HEK293 (cell line): ENCODE results near the gene FLYWCH1.

ENCODE experiments used
- CTCF ChIA-PET: fragments of 350-600 bp; formaldehyde crosslinking; extraction: SDS; loops from one replicate; lab custom pipeline; 2021; ENCODE audit warnings: antibody characterized with exemption; lab: Yijun Ruan, JAX
- POLR2A ChIA-PET: fragments of 300-600 bp; formaldehyde crosslinking; extraction: SDS; loops from one replicate; lab custom pipeline; 2020; ENCODE audit warnings: antibody characterized with exemption, inconsistent platforms; lab: Yijun Ruan, JAX
- H3K27ac ChIP-seq: fragments of 200-500 bp; sonication (Bioruptor generic); 2 replicates; pipeline ENCODE4 v1.5.1; 2014; ENCODE audit warnings: low read depth, low read length, control low read depth, inconsistent platforms; ENCODE audit errors: extremely low read depth
- H3K36me3 ChIP-seq, 2 experiments: fragments of 200-500 bp in 1 of 2; sonication (Bioruptor generic) in 1 of 2; 1 replicate in 1 of 2; 2 replicates in 1 of 2; pipeline ENCODE4 v1.5.1; 2014 to 2017; ENCODE audit warnings: inconsistent platforms in 2 of 2, low read length in 2 of 2; ENCODE audit not compliant: control insufficient read depth in 2 of 2, insufficient read depth in 1 of 2
- H3K4me1 ChIP-seq: fragments of 200-500 bp; sonication (Bioruptor generic); 2 replicates; pipeline ENCODE4 v1.5.1; 2014; ENCODE audit warnings: mild to moderate bottlenecking, low read length, inconsistent platforms; ENCODE audit not compliant: control insufficient read depth, insufficient read depth
- H3K4me3 ChIP-seq: 2 replicates; pipeline ENCODE4 v1.5.1; 2011; ENCODE audit warnings: low read depth, mild to moderate bottlenecking, control low read depth, low read length, moderate library complexity
- H3K9me3 ChIP-seq: fragments of 200-500 bp; sonication (Bioruptor generic); 2 replicates; pipeline ENCODE4 v1.5.1; 2014; ENCODE audit warnings: low read depth, low read length, inconsistent platforms; ENCODE audit not compliant: control insufficient read depth, insufficient read depth
- GLIS2 ChIP-seq: fragments of 450-650 bp; formaldehyde crosslinking; IDR thresholded peaks from 2 replicates; pipeline ENCODE4 v1.5.1; 2016; ENCODE audit warnings: missing biosample characterization, missing genetic modification characterization
- KLF8 ChIP-seq: fragments of 450-650 bp; formaldehyde crosslinking; IDR thresholded peaks from 2 replicates; pipeline ENCODE4 v1.5.1; 2016; ENCODE audit warnings: missing biosample characterization, missing genetic modification characterization
- KLF9 ChIP-seq: fragments of 450-650 bp; formaldehyde crosslinking; IDR thresholded peaks from 2 replicates; pipeline ENCODE4 v1.5.1; 2016; ENCODE audit warnings: missing biosample characterization, missing genetic modification characterization, low read depth
- OVOL3 ChIP-seq: fragments of 450-650 bp; formaldehyde crosslinking; IDR thresholded peaks from 2 replicates; pipeline ENCODE4 v1.5.1; 2016; ENCODE audit warnings: missing biosample characterization, missing genetic modification characterization
- RBAK ChIP-seq: fragments of 450-650 bp; formaldehyde crosslinking; IDR thresholded peaks from 2 replicates; pipeline ENCODE4 v1.5.1; 2016; ENCODE audit warnings: missing biosample characterization, missing genetic modification characterization
- SALL2 ChIP-seq: fragments of 450-650 bp; formaldehyde crosslinking; IDR thresholded peaks from 2 replicates; pipeline ENCODE4 v1.5.0; 2017; ENCODE audit warnings: missing biosample characterization, mild to moderate bottlenecking, missing genetic modification characterization, borderline replicate concordance
- SP3 ChIP-seq: fragments of 450-650 bp; formaldehyde crosslinking; IDR thresholded peaks from 2 replicates; pipeline ENCODE4 v1.5.1; 2016; ENCODE audit warnings: missing biosample characterization, missing genetic modification characterization
- YY2 ChIP-seq: fragments of 450-650 bp; formaldehyde crosslinking; IDR thresholded peaks from 2 replicates; pipeline ENCODE4 v1.5.1; 2016; ENCODE audit warnings: missing biosample characterization, missing genetic modification characterization
- ZBTB48 ChIP-seq: fragments of 450-650 bp; formaldehyde crosslinking; IDR thresholded peaks from 2 replicates; pipeline ENCODE4 v1.5.1; 2016; ENCODE audit warnings: missing biosample characterization, missing genetic modification characterization
- ZFP37 ChIP-seq: fragments of 450-650 bp; formaldehyde crosslinking; IDR thresholded peaks from 2 replicates; pipeline ENCODE4 v1.5.1; 2016; ENCODE audit warnings: missing biosample characterization, missing genetic modification characterization
- ZNF112 ChIP-seq: fragments of 450-650 bp; formaldehyde crosslinking; IDR thresholded peaks from 2 replicates; pipeline ENCODE4 v1.5.0; 2017; ENCODE audit warnings: missing biosample characterization, missing genetic modification characterization
- ZNF132 ChIP-seq: fragments of 450-650 bp; formaldehyde crosslinking; IDR thresholded peaks from 2 replicates; pipeline ENCODE4 v1.5.1; 2017; ENCODE audit warnings: missing biosample characterization, missing genetic modification characterization, borderline replicate concordance
- ZNF138 ChIP-seq: fragments of 450-650 bp; formaldehyde crosslinking; IDR thresholded peaks from 2 replicates; pipeline ENCODE4 v1.5.1; 2016; ENCODE audit warnings: missing biosample characterization, missing genetic modification characterization, borderline replicate concordance
- ZNF16 ChIP-seq: fragments of 450-650 bp; formaldehyde crosslinking; IDR thresholded peaks from 2 replicates; pipeline ENCODE4 v1.5.1; 2016; ENCODE audit warnings: low read depth, missing biosample characterization, missing genetic modification characterization
- ZNF2 ChIP-seq: fragments of 450-650 bp; formaldehyde crosslinking; IDR thresholded peaks from 2 replicates; pipeline ENCODE4 v1.5.1; 2016; ENCODE audit warnings: missing biosample characterization, missing genetic modification characterization
- ZNF324 ChIP-seq: fragments of 450-650 bp; formaldehyde crosslinking; IDR thresholded peaks from 2 replicates; pipeline ENCODE4 v1.5.1; 2016; ENCODE audit warnings: missing biosample characterization, missing genetic modification characterization
- ZNF335 ChIP-seq: fragments of 450-650 bp; formaldehyde crosslinking; conservative IDR thresholded peaks from 2 replicates; pipeline ENCODE4 v1.5.1; 2016; ENCODE audit warnings: missing biosample characterization, missing genetic modification characterization
- ZNF37A ChIP-seq: fragments of 450-650 bp; IDR thresholded peaks from 2 replicates; pipeline ENCODE4 v1.5.1; 2018; ENCODE audit warnings: missing biosample characterization, missing genetic modification characterization
- ZNF426 ChIP-seq: fragments of 450-650 bp; formaldehyde crosslinking; IDR thresholded peaks from 2 replicates; pipeline ENCODE4 v1.5.1; 2017; ENCODE audit warnings: missing biosample characterization, missing genetic modification characterization, mild to moderate bottlenecking, inconsistent platforms, moderate library complexity
- ZNF514 ChIP-seq: fragments of 450-650 bp; formaldehyde crosslinking; IDR thresholded peaks from 2 replicates; pipeline ENCODE4 v1.5.1; 2016; ENCODE audit warnings: missing biosample characterization, missing genetic modification characterization
- ZNF521 ChIP-seq: fragments of 450-650 bp; formaldehyde crosslinking; IDR thresholded peaks from 2 replicates; pipeline ENCODE4 v1.5.1; 2017; ENCODE audit warnings: missing biosample characterization, mild to moderate bottlenecking, missing genetic modification characterization
- ZNF529 ChIP-seq: fragments of 450-650 bp; formaldehyde crosslinking; IDR thresholded peaks from 2 replicates; pipeline ENCODE4 v1.5.1; 2017; ENCODE audit warnings: missing genetic modification characterization, missing biosample characterization; ENCODE audit not compliant: insufficient replicate concordance
- ZNF530 ChIP-seq: fragments of 450-650 bp; formaldehyde crosslinking; IDR thresholded peaks from 2 replicates; pipeline ENCODE4 v1.5.1; 2016; ENCODE audit warnings: low read depth, missing biosample characterization, missing genetic modification characterization
- ZNF555 ChIP-seq: fragments of 450-650 bp; formaldehyde crosslinking; conservative IDR thresholded peaks from 2 replicates; pipeline ENCODE4 v1.5.1; 2017; ENCODE audit warnings: missing biosample characterization, mild to moderate bottlenecking, missing genetic modification characterization, inconsistent platforms
- ZNF558 ChIP-seq: fragments of 450-650 bp; formaldehyde crosslinking; IDR thresholded peaks from 2 replicates; pipeline ENCODE4 v1.5.1; 2016; ENCODE audit warnings: missing biosample characterization, missing genetic modification characterization
- ZNF585B ChIP-seq: fragments of 450-650 bp; formaldehyde crosslinking; IDR thresholded peaks from 2 replicates; pipeline ENCODE4 v1.5.1; 2016; ENCODE audit warnings: missing biosample characterization, missing genetic modification characterization
- ZNF707 ChIP-seq: fragments of 450-650 bp; formaldehyde crosslinking; IDR thresholded peaks from 2 replicates; pipeline ENCODE4 v1.5.1; 2016; ENCODE audit warnings: missing biosample characterization, missing genetic modification characterization
- ZNF830 ChIP-seq: fragments of 450-650 bp; IDR thresholded peaks from 2 replicates; pipeline ENCODE4 v1.5.0; 2018; ENCODE audit warnings: missing biosample characterization, missing genetic modification characterization, low read depth, mild to moderate bottlenecking, moderate library complexity
- TF ChIP-seq, protein P1 (sequence below): fragments of 450-650 bp; formaldehyde crosslinking; IDR thresholded peaks from 2 replicates; pipeline ENCODE4 v1.5.1; 2017; ENCODE audit warnings: missing biosample characterization, missing genetic modification characterization
- TF ChIP-seq, protein P2 (sequence below): fragments of 450-650 bp; formaldehyde crosslinking; IDR thresholded peaks from 2 replicates; pipeline ENCODE4 v1.5.1; 2016; ENCODE audit warnings: missing biosample characterization, missing genetic modification characterization
- TF ChIP-seq, protein P3 (sequence below): fragments of 450-650 bp; formaldehyde crosslinking; IDR thresholded peaks from 2 replicates; pipeline ENCODE4 v1.5.1; 2016; ENCODE audit warnings: missing biosample characterization, missing genetic modification characterization
- TF ChIP-seq, protein P4 (sequence below): fragments of 450-650 bp; formaldehyde crosslinking; IDR thresholded peaks from 2 replicates; pipeline ENCODE4 v1.5.0; 2017; ENCODE audit warnings: missing biosample characterization, missing genetic modification characterization, borderline replicate concordance

Gene FLYWCH1

DNA sequence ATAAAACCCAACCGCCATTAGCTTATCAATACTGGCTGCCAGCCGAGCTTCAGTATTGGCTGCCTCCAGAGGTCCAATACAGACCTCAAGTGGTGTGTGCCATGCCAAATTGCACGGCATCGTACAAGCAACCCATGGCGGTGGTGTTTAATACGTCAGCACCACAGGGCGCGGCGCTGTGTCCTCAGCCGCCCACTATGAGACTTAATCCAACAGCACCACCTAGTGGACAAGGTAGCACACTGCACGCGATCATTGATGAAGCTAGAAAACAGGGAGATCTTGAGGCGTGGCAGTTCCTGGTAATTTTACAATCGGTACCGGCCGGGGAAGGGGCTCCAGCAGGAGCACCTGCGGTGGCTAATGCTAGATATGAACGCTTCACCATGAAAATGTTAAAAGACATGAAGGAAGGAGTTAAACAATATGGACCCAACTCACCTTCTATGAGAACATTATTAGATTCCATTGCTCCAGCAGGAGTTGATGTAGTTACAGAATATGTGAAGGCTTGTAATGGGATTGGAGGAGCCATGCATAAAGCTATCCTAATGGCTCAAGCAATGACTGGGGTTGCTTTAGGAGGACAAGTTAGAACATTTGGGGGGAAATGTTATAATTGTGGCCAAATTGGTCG, 15.4 kb downstream of the FLYWCH1 start:
- ChIA-PET CTCF (interaction anchor here (0.6 to 3.2 kb wide), 50 partner anchors 8 to 1086 kb away, joined by 3 to 23 read pairs (median 4); partner anchors contain the start of genes FLYWCH1 and FLYWCH2), POLR2A (interaction anchor here (0.6 to 1.5 kb wide), 3 partner anchors 21 to 44 kb away, joined by 3 to 6 read pairs (median 3); partner anchors contain the start of gene FLYWCH2)
- Histone ChIP-seq H3K36me3 (peaks cover 4 to 35% of the 10 kb centered on the region in 2 experiments; a peak in 2 of 3 replicates), H3K4me3 (no peak overlapping the region), H3K9me3 (no peaks in the 10 kb centered on the region), H3K27ac (no peak overlapping the region), H3K4me1 (no peaks in the 10 kb centered on the region)
- TF ChIP-seq ZNF529 (tag by site-specific recombination) (no peak), ZNF530 (tag by site-specific recombination) (no peak), ZNF555 (tag by site-specific recombination) (no peak), RBAK (no peak), ZNF2 (peak; percentile 99), ZBTB48 (tag by site-specific recombination) (no peak), ZNF16 (tag by site-specific recombination) (no peak), SALL2 (tag by site-specific recombination) (no peak), ZNF138 (tag by site-specific recombination) (no peak), KLF8 (0 out of 2 replicates have a peak, but pooled peaks have one; percentile 38), ZNF426 (tag by site-specific recombination) (no peak), SP3 (tag by site-specific recombination) (no peak), ZNF132 (no peak), YY2 (tag by site-specific recombination) (peak; percentile 61), ZNF707 (tag by site-specific recombination) (no peak), ZNF521 (tag by site-specific recombination) (no peak), ZFP37 (tag by site-specific recombination) (no peak), OVOL3 (no peak), ZNF335 (peak; percentile 53), GLIS2 (tag by site-specific recombination) (no peak), KLF9 (tag by site-specific recombination) (no peak), ZNF585B (tag by site-specific recombination) (no peak), ZNF37A (tag by site-specific recombination) (no peak), ZNF514 (tag by site-specific recombination) (no peak), ZNF112 (no peak), ZNF830 (tag by site-specific recombination) (no peak), ZNF324 (tag by site-specific recombination) (0 out of 2 replicates have a peak, but pooled peaks have one; percentile 32), ZNF558 (tag by site-specific recombination) (no peak)
- TF ChIP-seq, protein P1, sequence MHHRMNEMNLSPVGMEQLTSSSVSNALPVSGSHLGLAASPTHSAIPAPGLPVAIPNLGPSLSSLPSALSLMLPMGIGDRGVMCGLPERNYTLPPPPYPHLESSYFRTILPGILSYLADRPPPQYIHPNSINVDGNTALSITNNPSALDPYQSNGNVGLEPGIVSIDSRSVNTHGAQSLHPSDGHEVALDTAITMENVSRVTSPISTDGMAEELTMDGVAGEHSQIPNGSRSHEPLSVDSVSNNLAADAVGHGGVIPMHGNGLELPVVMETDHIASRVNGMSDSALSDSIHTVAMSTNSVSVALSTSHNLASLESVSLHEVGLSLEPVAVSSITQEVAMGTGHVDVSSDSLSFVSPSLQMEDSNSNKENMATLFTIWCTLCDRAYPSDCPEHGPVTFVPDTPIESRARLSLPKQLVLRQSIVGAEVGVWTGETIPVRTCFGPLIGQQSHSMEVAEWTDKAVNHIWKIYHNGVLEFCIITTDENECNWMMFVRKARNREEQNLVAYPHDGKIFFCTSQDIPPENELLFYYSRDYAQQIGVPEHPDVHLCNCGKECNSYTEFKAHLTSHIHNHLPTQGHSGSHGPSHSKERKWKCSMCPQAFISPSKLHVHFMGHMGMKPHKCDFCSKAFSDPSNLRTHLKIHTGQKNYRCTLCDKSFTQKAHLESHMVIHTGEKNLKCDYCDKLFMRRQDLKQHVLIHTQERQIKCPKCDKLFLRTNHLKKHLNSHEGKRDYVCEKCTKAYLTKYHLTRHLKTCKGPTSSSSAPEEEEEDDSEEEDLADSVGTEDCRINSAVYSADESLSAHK (tag by site-specific recombination): no peak
- TF ChIP-seq, protein P2, sequence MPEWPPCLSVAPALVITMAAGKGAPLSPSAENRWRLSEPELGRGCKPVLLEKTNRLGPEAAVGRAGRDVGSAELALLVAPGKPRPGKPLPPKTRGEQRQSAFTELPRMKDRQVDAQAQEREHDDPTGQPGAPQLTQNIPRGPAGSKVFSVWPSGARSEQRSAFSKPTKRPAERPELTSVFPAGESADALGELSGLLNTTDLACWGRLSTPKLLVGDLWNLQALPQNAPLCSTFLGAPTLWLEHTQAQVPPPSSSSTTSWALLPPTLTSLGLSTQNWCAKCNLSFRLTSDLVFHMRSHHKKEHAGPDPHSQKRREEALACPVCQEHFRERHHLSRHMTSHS (tag by site-specific recombination): no peak
- TF ChIP-seq, protein P3, sequence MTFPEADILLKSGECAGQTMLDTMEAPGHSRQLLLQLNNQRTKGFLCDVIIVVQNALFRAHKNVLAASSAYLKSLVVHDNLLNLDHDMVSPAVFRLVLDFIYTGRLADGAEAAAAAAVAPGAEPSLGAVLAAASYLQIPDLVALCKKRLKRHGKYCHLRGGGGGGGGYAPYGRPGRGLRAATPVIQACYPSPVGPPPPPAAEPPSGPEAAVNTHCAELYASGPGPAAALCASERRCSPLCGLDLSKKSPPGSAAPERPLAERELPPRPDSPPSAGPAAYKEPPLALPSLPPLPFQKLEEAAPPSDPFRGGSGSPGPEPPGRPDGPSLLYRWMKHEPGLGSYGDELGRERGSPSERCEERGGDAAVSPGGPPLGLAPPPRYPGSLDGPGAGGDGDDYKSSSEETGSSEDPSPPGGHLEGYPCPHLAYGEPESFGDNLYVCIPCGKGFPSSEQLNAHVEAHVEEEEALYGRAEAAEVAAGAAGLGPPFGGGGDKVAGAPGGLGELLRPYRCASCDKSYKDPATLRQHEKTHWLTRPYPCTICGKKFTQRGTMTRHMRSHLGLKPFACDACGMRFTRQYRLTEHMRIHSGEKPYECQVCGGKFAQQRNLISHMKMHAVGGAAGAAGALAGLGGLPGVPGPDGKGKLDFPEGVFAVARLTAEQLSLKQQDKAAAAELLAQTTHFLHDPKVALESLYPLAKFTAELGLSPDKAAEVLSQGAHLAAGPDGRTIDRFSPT (tag by site-specific recombination): no peak
- TF ChIP-seq, protein P4, sequence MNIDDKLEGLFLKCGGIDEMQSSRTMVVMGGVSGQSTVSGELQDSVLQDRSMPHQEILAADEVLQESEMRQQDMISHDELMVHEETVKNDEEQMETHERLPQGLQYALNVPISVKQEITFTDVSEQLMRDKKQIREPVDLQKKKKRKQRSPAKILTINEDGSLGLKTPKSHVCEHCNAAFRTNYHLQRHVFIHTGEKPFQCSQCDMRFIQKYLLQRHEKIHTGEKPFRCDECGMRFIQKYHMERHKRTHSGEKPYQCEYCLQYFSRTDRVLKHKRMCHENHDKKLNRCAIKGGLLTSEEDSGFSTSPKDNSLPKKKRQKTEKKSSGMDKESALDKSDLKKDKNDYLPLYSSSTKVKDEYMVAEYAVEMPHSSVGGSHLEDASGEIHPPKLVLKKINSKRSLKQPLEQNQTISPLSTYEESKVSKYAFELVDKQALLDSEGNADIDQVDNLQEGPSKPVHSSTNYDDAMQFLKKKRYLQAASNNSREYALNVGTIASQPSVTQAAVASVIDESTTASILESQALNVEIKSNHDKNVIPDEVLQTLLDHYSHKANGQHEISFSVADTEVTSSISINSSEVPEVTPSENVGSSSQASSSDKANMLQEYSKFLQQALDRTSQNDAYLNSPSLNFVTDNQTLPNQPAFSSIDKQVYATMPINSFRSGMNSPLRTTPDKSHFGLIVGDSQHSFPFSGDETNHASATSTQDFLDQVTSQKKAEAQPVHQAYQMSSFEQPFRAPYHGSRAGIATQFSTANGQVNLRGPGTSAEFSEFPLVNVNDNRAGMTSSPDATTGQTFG (tag by site-specific recombination): no peak
